CD1c-positive myeloid dendritic cell (primary cell): ENCODE data around the gene SHROOM3.
"Not testable (repeated sequence)": the region's sequence is repeated elsewhere in the genome, so short reads cannot be mapped to it uniquely, and the experiment has no call there.

Experiments
- DNase-seq: peaks from one replicate; pipeline ENCODE4 v3.0.0-alpha.2; 2016; ENCODE audit errors: extremely low spot score

The SHROOM3 gene

DNA sequence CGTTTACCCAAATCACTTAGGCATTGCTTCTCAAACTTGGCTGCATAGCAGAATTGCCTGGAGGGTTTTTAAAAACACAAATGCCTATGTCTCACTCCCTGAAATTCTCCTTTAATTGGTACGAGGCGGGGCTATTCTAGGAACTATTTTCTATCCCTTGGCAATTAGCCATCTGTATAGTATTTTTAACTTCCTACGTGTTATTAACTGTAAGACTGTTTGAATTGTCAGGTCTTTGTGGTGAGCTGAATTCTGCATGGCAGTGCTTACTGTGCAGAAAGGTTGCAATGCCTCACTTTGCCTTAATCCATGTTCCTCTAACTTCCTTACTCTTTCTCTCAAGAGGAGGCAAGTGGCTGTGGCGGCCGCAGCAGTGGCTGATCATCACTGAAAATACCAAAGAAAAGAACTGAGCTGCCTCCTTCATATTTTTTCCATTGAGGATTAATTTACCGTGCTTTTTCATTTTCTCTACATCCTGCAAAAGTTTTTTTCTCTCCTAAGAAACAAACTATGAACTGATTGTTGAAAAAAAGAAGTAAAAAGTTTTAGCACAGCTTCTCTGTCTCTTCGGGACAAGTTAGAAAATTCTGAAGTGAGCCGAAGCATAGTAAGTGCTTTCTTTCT, at the start of gene SHROOM3:
Gene SHROOM3 (plus strand): TSS at position 329 of the 627 bp plus-strand sequence. CDS start 824 bp downstream, outside the sequence.
- no peak for DNase-seq

DNA sequence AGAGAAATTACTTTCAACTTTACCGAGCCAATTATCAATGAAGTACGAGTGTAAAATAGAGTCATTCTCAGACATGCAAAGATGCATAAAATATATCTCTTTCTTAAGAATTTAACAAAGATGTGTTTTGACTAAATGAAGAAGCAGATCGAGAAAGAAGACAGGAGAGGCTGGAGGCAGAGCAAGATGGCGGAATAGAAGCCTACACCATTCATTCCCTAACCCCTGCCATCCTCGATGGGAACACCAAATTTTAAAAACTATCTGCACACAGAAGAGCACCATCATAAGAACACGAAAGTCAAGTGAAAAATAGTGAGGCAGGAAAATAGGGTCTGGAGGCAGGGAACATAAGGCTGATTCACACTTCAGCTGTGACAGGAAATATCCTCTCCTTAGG, 49.1 kb upstream of the SHROOM3 start:
- DNase-seq: no peak

DNA sequence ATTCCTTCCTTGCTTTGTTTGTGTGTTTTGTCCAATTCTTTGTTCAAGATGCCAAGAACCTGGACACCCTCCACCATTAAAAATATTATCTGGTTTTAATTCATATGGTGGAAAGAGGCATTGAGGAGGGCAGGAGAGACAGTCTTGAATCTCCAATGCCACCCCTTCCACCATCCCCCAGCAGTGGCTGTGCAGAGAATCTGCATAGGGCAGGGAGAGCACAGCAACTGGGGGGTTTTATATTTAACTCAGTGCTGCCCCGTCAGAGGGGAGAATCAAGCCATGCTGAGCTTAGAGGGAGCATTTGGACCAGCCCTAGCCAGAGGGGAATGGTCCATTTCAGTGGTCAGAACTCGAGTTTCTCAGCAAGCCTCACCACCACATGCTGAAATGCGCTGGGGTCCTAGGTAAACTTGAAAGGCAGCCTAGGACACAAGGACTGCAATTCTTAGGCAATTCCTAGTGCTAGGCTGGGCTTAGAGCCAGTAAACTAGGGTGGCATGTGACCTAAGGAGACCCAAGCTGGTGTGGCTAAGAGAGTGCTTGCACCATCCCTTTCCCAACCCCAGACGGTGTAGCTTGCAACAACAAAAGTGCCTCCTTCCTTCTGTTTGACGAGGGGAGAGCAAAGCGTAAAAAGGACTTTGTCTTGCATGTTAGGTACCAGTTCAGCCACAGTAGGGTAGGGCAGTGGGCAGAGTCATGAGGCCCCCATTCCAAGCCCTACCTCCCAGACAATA, 48.3 kb upstream of the SHROOM3 start:
- DNase-seq: no peak

DNA sequence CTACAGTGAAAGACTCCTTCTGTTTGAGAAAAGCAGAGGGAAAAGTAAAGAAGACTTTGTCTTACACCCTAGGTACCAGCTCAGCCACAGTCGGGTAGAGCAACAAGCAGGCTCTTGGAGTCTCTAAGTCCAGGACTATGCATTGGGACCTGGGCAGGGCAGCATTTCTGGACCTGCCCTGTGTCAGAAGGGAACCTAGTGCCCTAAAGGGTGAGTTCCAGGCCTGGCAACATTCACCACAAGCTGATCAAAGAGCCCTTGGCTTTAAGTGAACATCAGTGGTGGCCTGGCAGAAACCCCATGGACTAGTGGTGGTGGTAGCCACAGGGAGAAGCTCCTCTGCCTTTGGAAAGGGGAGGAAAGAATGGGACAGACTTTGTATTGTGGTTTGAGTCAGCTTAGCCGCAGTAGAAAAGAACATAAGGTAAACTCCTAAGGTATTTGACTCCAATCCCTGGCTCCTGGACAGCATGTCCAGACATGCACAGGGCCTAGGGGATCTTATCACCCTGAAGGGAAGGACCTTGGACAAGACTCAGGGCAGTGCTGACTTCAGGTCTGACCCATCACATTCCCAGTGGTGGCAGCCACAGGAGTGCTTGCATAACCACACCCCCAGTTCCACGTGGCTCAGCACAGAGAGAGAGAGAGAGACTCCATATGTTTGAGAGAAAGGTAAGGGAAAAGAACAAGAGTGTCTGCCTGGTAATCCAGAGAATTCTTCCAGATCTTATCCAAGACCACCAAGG, 46.7 kb upstream of the SHROOM3 start:
- no peak for DNase-seq

DNA sequence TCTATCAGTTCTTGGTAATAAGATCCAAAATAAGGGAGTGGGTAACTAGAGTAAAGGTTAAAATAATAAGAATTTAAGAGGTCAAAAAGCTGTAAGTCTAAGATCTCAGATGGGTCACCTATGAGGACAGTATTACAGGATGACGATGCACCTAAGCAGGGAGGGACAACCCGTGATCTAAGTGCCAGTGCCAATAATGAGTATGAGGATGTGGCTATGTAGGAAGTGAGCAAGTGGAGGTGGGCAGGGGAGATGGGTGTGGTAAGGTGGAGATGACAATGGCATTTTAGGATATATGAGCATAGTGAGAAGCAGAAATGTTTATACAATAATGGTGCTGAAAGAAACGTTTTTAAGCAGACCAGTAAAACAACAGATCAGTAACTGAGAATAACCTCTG, 33.4 kb upstream of the SHROOM3 start:
- DNase-seq: no peak

DNA sequence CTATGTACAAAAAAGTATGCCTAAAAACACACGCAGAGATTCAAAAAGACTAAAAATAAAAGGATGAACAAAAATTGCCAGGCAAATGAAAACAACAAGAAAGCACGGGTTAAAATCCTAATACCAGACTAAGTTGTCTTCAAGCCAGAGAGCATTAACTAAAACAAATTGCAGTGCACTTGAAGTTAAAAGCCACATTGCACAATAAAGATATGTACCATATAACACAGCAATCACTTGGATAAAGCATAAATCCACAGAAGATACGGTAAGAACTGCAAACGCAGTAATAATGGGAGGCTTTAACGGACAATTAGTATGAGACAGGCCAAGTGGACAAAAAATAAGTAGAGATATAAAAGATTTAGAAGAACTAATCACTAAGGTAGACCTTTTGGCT, 28.9 kb upstream of the SHROOM3 start:
- no peak for DNase-seq

DNA sequence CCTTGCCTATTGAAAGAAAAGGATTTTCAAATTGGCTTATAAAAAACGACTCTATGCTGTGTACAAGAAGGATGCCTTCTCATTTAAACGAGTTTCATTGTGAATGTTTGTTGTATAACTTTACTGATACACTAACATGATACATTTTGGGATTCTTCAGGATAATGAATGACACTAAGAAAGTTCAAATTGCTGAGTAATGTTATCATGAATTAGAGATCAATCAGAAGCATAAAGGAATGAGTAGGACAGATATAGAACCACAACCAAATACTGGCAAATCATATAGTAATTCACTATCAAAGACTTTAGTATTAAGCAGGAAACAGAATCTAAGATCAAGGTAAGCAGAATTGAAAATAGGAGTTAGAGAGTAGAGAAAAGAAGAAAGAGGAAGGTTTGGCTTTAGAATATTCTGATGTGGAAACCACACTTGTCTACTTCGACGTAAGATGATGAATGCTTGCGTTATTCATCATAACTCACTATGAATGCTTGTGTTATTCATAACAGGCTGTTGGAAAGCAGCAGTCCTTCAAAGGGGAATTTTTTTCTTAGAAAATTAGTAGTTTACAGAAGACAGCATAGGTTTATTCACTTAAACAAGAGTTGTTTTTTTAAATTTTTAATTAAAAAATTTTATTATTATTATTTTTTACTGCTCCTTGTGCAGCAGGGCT, 27.4 kb upstream of the SHROOM3 start:
- peak; percentile 2 for DNase-seq

DNA sequence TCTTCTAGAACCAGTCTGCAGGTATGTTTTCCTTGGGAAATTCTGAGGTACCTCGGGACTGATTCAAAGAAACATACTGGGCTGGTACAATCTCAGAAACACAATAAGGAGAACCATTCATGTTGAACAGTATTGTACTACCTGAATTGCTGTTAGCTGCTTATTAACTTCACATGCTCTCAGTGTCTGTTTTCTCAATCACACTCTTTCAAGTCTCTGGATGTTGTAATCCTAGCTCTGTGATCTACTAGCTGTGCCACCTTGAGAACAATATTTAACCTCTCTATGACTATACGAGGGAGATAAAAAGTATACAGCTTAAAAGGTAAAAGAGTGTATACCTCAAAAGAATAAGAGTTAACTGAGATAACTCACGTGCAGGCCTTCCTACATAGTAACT, 24.4 kb upstream of the SHROOM3 start:
- DNase-seq: no peak

DNA sequence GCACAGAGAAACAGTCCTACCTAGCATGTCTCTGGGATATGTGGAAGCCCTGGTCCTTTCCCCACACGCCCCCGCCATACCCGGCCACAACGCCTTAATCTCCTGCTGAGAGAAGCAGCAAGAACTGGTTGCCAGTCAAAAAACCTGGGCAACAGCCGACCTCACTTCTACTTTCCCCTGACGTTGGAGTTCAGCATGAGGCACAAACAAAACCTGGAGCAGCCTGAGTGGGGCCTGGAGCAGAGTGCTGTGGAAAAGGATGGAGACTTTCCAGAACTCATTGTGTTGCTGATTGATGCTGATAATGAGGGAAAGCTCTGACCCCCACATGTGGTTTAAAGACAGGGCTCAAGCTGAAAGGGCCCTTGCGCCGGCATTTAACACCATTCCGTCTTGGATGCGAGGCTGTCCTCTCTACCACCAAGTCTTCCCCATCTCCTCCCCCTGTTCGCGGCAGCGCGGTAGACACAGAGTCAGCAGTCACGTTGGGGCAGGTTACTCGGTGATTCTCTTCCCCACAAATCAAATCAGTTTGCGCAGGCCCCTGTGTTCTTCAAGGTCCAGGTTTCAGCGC, 14.8 kb upstream of the SHROOM3 start:
- DNase-seq: no peak

DNA sequence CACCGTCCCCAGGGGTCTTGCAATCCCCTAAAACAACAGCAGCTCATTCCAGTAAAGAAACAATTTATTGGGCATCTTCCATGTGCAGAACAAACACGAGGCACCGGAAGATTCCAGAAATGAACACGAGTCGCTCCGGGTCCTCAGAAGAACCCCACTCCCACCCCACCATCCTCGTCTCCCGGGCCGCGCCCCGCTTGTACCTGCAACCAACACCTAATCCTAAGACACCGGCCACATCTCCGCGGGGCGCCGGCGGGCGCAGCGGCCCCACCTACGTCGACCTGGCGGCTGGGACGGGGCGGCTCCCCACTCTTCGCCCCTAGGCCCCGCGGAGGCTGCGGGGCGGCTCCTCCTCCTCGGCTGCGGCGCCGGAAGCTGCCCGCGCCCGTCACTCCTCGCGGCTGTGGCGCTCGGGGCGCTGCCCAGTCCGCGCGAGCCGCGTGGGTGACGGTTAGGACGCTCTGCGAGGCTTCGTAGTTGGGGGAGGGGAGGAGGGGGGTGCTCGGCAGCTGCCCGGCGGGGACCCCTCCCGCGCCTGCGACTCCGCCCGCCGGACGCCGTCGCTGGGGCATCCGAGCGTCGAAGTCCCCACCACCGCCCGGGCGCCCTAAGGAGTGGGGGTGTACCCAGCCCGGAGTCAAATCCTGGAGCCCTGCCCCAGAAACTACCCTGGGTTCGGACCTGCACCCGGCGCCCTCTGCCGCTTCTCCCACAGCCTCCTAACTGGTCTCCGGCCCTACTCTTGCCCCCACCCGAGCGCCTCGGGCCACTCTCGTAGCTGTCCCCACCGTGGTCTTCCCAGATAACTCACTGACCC, 14.1 kb upstream of the SHROOM3 start, which contains the start of gene CCDC158:
Gene CCDC158 (minus strand): TSS at position 380 of the 820 bp plus-strand sequence. CDS start 17,934 bp downstream, outside the sequence.
- no peak for DNase-seq

DNA sequence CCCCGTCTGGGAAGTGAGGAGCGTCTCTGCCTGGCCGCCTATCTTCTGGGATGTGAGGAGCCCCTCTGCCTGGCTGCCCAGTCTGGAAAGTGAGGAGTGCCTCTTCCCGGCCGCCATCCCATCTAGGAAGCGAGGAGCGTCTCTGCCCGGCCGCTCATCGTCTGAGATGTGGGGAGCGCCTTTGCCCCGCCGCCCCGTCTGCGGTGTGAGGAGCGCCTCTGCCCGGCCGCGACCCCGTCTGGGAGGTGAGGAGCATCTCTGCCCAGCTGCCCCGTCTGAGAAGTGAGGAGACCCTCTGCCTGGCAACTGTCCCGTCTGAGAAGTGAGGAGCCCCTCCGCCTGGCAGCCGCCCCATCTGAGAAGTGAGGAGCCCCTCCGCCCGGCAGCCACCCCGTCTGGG, 11.9 kb upstream of the SHROOM3 start:
- DNase-seq: not testable (repeated sequence)

DNA sequence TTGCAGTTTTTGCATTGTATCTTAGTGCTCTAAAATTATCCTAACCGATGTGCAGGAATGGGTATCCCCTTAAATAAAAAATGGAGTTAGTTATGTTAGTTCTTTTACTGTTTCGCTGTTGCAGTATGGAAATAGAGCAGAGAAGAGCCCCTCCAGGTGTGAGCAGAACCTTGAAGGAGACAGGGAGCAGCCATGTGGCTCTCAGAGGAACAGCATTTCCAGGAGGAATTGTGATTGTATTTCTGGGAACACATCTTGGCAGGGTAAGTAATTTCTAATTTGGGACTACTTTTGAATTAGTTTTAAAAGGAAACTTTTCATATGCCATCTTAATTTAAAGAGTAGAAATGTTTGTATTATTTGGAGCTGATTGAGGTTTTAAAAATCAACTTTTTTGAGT, 8.8 kb upstream of the SHROOM3 start:
- no peak for DNase-seq

DNA sequence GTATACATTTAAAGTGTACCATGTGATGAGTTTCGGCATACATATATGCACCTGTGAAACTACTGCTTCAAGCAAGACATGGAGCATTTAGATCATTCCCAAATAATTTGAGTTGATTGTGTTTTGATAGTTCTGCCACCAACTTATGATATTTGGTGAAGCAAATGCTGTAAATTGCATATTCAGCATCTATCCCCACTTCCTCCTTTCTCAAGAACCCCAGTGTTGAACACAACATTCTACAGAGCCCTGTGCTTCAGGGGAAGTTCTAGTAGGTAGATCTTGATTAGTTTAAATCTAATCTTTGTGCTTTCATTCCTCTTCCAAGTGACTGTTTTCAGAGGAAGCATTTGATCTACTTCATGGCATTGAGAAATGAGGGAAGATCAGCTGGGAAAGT, 5.4 kb upstream of the SHROOM3 start:
- DNase-seq: peak; percentile 30

DNA sequence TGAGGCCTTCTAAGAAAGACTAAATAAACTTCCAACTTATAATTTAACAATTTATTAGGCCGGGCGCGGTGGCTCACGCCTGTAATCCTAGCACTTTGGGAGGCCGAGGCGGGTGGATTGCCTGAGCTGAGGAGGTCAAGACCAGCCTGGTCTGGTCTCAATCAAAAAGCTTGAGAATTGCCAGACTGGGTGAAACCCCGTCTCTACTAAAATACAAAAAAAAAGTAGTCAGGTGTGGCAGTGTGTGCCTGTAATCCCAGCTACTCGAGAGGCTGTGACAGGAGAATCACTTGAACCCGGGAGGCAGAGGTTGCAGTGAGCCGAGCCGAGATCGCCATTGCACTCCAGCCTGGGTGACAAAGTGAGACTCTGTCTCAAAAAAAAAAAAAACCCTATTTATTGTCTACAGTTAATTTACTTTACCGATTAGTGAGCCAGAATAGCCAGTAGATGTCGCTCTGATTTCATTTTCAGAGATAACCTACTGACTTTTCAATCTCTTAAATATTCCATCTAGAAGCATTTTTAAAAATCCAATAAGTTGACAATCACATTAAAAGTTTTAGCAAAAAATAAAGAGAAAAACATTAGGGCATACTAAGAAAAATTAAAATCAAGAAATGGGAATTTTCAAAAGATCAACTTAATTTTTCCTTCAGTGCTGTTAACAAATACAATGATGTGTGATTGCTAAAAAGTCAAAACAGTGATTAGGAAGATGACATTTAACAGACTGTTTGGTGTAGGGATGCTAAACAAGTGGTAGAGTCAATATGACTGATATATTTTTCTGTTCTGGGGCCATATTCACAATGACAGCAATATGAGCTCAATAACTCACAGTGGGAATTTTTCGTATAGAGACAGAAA, 4.3 kb upstream of the SHROOM3 start:
- DNase-seq: peak; percentile 56

DNA sequence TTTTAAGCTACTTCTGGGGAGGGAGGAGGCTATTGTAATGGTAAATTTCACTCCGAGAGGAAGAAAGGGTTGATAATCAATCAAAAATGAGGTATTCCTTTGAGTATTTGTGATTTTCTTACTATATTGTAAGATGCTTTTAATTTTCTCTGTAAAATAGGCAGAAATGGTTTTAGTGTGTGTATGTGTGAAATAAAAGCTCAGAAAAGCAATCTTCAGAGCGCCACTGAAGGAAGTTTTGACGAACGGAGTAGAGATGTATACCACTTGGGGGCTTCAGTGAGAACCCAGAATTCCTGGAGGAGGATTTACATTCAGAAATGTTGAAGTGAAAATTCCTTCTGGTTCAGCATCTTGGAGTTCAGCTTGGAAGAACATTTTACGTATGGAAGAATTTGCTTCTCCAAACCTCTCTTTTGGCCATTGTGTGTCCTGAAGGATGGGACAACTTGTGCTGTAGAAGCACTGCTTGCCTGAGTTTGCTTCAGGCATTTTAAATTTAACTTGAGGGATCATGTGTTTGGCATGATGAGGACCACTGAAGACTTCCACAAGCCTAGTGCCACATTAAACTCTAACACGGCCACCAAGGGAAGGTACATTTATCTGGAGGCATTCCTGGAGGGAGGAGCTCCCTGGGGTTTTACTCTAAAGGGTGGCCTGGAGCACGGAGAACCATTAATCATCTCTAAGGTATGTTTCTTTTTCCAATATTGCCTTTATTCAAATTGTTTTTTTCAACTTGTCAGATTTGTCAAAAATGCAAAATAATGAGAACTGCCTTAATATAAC, 695 bp downstream of the SHROOM3 start:
- DNase-seq: no peak

DNA sequence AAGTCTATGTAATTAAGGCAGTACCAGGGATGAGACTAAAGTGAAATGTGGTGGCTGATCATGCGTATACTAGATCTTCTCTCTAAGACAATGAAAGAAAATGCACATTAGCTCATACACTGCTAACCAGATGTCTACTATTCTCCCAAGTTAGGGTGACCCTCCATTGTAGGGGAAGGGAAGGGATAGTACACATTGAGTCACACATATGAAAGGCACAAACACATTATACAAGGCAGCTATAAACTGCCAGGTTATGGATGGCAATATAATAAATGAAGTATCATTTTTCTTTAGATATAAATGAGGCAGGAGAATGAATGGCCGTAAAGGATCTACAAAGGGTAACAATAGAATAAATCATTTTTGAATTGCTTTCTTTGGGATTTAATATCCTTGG, 4.5 kb downstream of the SHROOM3 start:
- DNase-seq: no peak

DNA sequence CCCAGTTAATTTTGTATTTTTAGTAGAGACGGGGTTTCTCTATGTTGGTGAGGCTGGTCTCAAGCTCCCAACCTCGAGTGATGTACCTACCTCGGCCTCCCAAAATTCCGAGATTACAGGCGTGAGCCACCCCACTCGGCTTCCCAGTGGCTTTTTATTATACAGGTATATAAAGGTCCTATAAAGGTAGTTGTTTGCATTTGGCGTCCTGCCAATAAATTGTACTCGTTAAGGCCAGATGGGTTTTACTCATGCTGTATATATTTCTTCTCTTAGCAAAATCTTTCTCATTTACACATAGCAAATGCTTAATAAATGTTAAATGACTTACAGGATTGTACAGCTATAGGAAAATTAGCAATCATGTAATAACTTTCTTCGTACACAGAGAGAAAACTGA, 6.9 kb downstream of the SHROOM3 start:
- no peak for DNase-seq

DNA sequence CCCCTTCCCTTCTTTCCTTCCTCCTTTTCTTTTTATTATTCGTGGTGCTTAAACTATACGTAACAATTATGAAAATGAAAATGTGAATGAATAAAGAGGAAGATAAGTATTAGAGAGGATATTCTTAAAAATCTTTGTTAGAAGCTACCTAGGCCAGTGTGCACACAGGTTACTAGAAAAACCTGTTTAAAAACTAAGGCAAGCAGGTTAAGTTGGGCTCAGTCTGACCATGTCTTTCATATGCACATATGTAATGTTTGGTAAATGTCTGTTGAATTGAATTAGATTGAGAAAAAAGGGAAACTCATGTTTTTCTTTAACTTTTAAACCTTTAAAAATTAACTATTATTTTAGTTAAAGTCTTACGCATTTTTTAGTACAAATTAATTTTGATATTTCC, 7.8 kb downstream of the SHROOM3 start:
- no peak for DNase-seq

DNA sequence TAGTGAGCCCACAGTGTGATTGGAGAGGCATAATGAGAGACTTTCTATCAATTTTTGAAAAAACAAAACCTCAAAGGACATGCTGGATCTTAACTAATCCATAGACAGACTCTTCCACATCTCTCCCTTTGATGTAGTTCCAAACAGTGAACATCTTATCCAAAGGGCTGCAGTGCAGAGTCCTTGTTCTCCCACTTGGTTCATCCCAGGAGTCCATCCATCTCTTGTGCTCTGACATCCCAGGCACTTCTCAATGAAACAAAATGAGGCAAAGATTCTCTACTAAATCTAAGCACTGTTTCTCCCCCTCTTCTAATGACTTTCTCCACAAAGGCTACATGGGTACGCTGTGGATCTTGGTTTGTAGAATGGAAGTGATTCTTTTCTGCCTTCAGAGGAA, 8.3 kb downstream of the SHROOM3 start:
- DNase-seq: no peak
